HepG2 (cell line): ENCODE results near the gene MARK2. TPM values are rescaled to one million over a fixed set of nuclear protein-coding genes. Genes with fewer than 3 reads are reported as not detected.

Experiments used
- CCAR2 ChIP-seq: fragments of 200-400 bp; formaldehyde crosslinking; optimal IDR thresholded peaks from 2 replicates; pipeline ENCODE3; 2018; ENCODE audit warnings: low read depth, mild to moderate bottlenecking, low read length, moderate library complexity
- CHD2 ChIP-seq: IDR thresholded peaks from 2 replicates; pipeline ENCODE4 v1.6.1; 2011; ENCODE audit warnings: low read depth, low read length, improper control_type of control experiment
- ELF3 ChIP-seq: IDR thresholded peaks from 2 replicates; pipeline ENCODE4 v1.6.1; 2016; ENCODE audit warnings: missing genetic modification reagents, missing compliant biosample characterization
- FOXA3 ChIP-seq: IDR thresholded peaks from 2 replicates; pipeline ENCODE4 v1.6.1; 2016; ENCODE audit warnings: missing genetic modification reagents, missing compliant biosample characterization
- HOXA3 ChIP-seq: sonication (generic); formaldehyde crosslinking; IDR thresholded peaks from 2 replicates; pipeline ENCODE4 v1.5.0; 2020; ENCODE audit warnings: missing genetic modification reagents
- KAT7 ChIP-seq: IDR thresholded peaks from 2 replicates; pipeline ENCODE4 v1.6.1; 2018; ENCODE audit warnings: borderline replicate concordance, missing compliant biosample characterization
- KDM1A ChIP-seq: IDR thresholded peaks from 2 replicates; pipeline ENCODE4 v1.6.1; 2016; ENCODE audit warnings: missing compliant biosample characterization
- KDM2A ChIP-seq: sonication (generic); formaldehyde crosslinking; IDR thresholded peaks from 2 replicates; pipeline ENCODE4 v1.4.0; 2020; ENCODE audit warnings: low read depth, missing genetic modification reagents, borderline replicate concordance
- NCOA2 ChIP-seq: sonication (generic); formaldehyde crosslinking; IDR thresholded peaks from 2 replicates; pipeline ENCODE4 v1.8.0; 2022; ENCODE audit warnings: inconsistent platforms
- PITX1 ChIP-seq: sonication (generic); formaldehyde crosslinking; IDR thresholded peaks from 2 replicates; pipeline ENCODE4 v1.5.1; 2020; ENCODE audit warnings: mild to moderate bottlenecking, missing genetic modification reagents
- PRMT3 ChIP-seq: sonication (generic); formaldehyde crosslinking; IDR thresholded peaks from 2 replicates; pipeline ENCODE4 v1.8.1; 2022; ENCODE audit warnings: low read depth, mild to moderate bottlenecking, moderate library complexity, missing genetic modification reagents, borderline replicate concordance
- RXRB ChIP-seq: IDR thresholded peaks from 2 replicates; pipeline ENCODE4 v1.6.1; 2016; ENCODE audit warnings: borderline replicate concordance, missing genetic modification reagents, missing compliant biosample characterization
- SOX13 ChIP-seq, 3 experiments: fragments of 450-650 bp in 1 of 3; sonication (generic) in 1 of 3; formaldehyde crosslinking in 1 of 3; IDR thresholded peaks in 2 of 3; conservative IDR thresholded peaks in 1 of 3; 2 replicates each; pipeline versions ENCODE4 v1.5.0 to v1.6.1; 2016 to 2020; ENCODE audit warnings: antibody characterized with exemption in 1 of 3, mild to moderate bottlenecking in 1 of 3, missing compliant biosample characterization in 1 of 3, missing genetic modification reagents in 1 of 3, moderate library complexity in 1 of 3
- SRSF1 ChIP-seq: fragments of 200-400 bp; formaldehyde crosslinking; optimal IDR thresholded peaks from 2 replicates; pipeline ENCODE3; 2017; ENCODE audit warnings: mild to moderate bottlenecking, low read depth, low read length, moderate library complexity
- ZBTB7B ChIP-seq: sonication (generic); formaldehyde crosslinking; IDR thresholded peaks from 2 replicates; pipeline ENCODE4 v1.4.0; 2020; ENCODE audit warnings: missing genetic modification reagents
- ZNF501 ChIP-seq: sonication (generic); formaldehyde crosslinking; IDR thresholded peaks from 2 replicates; pipeline ENCODE4 v1.5.1; 2020; ENCODE audit warnings: mild to moderate bottlenecking, moderate library complexity, missing genetic modification reagents
- ZNF546 ChIP-seq: sonication (generic); formaldehyde crosslinking; conservative IDR thresholded peaks from 2 replicates; pipeline ENCODE4 v1.8.1; 2023; ENCODE audit warnings: mild to moderate bottlenecking, missing genetic modification reagents
- ZNF777 ChIP-seq: sonication (generic); formaldehyde crosslinking; IDR thresholded peaks from 2 replicates; pipeline ENCODE4 v1.4.0; 2020; ENCODE audit warnings: missing genetic modification reagents
- polyA plus RNA-seq, 8 experiments: library from polyadenylated mRNA; depleted of rRNA in 3 of 8; stranded (reverse) in 7 of 8; unstranded in 1 of 8; fragments of >200 nt; fragmentation: Illumina TruSeq in 4 of 8; extraction: Trizol in 4 of 8; gene quantifications; 2 replicates each; pipeline versions ENCODE4 v1.2.1 to v1.2.3, GENCODE V29; 2011 to 2016; ENCODE audit warnings: low read depth in 4 of 8, missing spikeins in 1 of 8, mixed read lengths in 1 of 8; ENCODE audit not compliant: insufficient read depth in 1 of 8
- total RNA-seq, 5 experiments: library from RNA; depleted of rRNA; stranded (reverse); fragments of >200 nt; fragmentation: Illumina TruSeq; extraction: Trizol; gene quantifications; 2 replicates each; pipeline ENCODE4 v1.2.3, GENCODE V29; 2016; ENCODE audit warnings: low read depth in 1 of 5
- TF ChIP-seq, protein P1 (sequence below): sonication (generic); formaldehyde crosslinking; IDR thresholded peaks from 2 replicates; pipeline ENCODE4 v1.4.0; 2020; ENCODE audit warnings: missing genetic modification reagents
- TF ChIP-seq, protein P2 (sequence below): sonication (generic); formaldehyde crosslinking; IDR thresholded peaks from 2 replicates; pipeline ENCODE4 v1.4.0; 2020; ENCODE audit warnings: missing genetic modification reagents

MARK2 gene
- total and polyA plus RNA-seq, 2 of the 13 experiments (the other 11 are each of a cell fraction or from before 2014, with no cell fraction given) = 13.5 to 13.9 TPM

DNA sequence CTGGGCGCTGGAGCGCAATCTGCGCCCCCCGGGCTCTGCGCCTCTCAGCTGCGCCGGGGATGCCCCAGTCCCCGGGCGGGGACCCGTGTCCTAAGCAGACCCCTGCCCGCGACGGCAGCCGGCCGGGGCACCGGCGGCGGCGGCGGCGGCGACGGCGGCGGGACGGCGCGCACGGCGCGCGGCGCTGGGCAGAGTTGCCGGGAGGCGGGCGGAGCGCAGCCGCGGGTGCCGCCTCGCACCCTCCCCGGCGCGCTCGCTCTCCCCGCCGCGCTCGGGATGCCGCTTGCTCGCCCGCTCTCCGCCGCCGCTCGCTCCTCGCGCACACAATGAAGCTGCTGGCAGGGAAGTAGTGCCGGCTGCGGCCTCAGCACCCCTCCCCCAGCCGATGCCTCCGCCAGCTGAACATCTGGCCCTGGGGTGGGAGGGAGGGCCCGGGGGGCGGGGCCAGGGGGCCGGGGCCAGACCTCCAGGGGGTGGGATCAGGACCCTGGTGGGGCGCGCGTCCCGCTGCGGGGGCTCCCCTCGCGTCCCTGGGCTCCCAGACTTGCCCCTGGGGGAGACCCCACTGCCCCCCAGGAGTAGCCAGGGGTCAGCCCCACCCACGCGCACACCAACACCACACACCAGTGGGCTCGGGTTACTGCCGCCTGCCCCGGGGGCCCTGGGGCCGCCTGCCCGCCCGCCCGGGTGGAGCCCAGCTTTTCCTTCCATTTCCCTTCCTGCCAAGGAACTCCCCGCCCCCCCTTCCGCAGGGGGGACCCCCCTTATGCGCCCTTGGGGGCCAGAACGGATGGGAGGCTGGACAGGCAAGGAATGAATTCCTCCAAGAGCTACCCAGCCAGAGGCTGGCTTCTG, 78.2 kb downstream of the MARK2 start, which contains the start of gene RCOR2 (continued):
- TF ChIP-seq, protein P1, sequence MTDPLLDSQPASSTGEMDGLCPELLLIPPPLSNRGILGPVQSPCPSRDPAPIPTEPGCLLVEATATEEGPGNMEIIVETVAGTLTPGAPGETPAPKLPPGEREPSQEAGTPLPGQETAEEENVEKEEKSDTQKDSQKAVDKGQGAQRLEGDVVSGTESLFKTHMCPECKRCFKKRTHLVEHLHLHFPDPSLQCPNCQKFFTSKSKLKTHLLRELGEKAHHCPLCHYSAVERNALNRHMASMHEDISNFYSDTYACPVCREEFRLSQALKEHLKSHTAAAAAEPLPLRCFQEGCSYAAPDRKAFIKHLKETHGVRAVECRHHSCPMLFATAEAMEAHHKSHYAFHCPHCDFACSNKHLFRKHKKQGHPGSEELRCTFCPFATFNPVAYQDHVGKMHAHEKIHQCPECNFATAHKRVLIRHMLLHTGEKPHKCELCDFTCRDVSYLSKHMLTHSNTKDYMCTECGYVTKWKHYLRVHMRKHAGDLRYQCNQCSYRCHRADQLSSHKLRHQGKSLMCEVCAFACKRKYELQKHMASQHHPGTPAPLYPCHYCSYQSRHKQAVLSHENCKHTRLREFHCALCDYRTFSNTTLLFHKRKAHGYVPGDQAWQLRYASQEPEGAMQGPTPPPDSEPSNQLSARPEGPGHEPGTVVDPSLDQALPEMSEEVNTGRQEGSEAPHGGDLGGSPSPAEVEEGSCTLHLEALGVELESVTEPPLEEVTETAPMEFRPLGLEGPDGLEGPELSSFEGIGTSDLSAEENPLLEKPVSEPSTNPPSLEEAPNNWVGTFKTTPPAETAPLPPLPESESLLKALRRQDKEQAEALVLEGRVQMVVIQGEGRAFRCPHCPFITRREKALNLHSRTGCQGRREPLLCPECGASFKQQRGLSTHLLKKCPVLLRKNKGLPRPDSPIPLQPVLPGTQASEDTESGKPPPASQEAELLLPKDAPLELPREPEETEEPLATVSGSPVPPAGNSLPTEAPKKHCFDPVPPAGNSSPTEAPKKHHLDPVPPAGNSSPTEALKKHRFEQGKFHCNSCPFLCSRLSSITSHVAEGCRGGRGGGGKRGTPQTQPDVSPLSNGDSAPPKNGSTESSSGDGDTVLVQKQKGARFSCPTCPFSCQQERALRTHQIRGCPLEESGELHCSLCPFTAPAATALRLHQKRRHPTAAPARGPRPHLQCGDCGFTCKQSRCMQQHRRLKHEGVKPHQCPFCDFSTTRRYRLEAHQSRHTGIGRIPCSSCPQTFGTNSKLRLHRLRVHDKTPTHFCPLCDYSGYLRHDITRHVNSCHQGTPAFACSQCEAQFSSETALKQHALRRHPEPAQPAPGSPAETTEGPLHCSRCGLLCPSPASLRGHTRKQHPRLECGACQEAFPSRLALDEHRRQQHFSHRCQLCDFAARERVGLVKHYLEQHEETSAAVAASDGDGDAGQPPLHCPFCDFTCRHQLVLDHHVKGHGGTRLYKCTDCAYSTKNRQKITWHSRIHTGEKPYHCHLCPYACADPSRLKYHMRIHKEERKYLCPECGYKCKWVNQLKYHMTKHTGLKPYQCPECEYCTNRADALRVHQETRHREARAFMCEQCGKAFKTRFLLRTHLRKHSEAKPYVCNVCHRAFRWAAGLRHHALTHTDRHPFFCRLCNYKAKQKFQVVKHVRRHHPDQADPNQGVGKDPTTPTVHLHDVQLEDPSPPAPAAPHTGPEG (CRISPR knock-in tag) = peak; percentile 80
- TF ChIP-seq KAT7 (peak; percentile 28; the same call in 1 of the 2 replicates), PRMT3 (CRISPR knock-in tag) (no peak), RXRB (CRISPR knock-in tag) (peak; percentile 32; the same call in 1 of the 2 replicates), ZNF501 (peak; percentile 19; the same call in 1 of the 2 replicates), KDM1A (CRISPR knock-in tag) (0 out of 2 replicates have a peak, but pooled peaks have one; percentile 24), CCAR2 (no peak), SOX13 (IDR thresholded peaks at IDR 0.05) (no peak), SOX13 (CRISPR knock-in tag; conservative IDR thresholded peaks at IDR 0.05 in 1 of 2, IDR thresholded peaks at IDR 0.05 in 1 of 2) (peak in 1 of 2 experiments; percentile 25; a peak in 1 of 4 replicates), FOXA3 (CRISPR knock-in tag) (peak; percentile 36; the same call in 1 of the 2 replicates), NCOA2 (CRISPR knock-in tag) (peak; percentile 17; the same call in 1 of the 2 replicates), ZNF546 (CRISPR knock-in tag) (0 out of 2 replicates have a peak, but pooled peaks have one; percentile 4), HOXA3 (peak; percentile 71), ELF3 (CRISPR knock-in tag) (peak; percentile 50; the same call in 1 of the 2 replicates), KDM2A (CRISPR knock-in tag) (peak; percentile 60; the same call in 1 of the 2 replicates), ZBTB7B (CRISPR knock-in tag) (peak; percentile 27; the same call in 1 of the 2 replicates), ZNF777 (CRISPR knock-in tag) (peak; percentile 89), CHD2 (peak; percentile 86), PITX1 (CRISPR knock-in tag) (0 out of 2 replicates have a peak, but pooled peaks have one; percentile 15), SRSF1 (peak; percentile 53)
- TF ChIP-seq, protein P2, sequence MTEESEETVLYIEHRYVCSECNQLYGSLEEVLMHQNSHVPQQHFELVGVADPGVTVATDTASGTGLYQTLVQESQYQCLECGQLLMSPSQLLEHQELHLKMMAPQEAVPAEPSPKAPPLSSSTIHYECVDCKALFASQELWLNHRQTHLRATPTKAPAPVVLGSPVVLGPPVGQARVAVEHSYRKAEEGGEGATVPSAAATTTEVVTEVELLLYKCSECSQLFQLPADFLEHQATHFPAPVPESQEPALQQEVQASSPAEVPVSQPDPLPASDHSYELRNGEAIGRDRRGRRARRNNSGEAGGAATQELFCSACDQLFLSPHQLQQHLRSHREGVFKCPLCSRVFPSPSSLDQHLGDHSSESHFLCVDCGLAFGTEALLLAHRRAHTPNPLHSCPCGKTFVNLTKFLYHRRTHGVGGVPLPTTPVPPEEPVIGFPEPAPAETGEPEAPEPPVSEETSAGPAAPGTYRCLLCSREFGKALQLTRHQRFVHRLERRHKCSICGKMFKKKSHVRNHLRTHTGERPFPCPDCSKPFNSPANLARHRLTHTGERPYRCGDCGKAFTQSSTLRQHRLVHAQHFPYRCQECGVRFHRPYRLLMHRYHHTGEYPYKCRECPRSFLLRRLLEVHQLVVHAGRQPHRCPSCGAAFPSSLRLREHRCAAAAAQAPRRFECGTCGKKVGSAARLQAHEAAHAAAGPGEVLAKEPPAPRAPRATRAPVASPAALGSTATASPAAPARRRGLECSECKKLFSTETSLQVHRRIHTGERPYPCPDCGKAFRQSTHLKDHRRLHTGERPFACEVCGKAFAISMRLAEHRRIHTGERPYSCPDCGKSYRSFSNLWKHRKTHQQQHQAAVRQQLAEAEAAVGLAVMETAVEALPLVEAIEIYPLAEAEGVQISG (CRISPR knock-in tag) = peak; percentile 65
